ENCODE data around the gene RIN3. TPM values are rescaled to one million over a fixed set of nuclear protein-coding genes. Genes with fewer than 3 reads are reported as not detected.

The RIN3 gene
- total and polyA plus RNA-seq, 10 of the 15 experiments (the other 5 are each of a cell fraction or from before 2014, with no cell fraction given) = 0.91 to 23.3 (median 6.3) TPM

- no peak for TF ChIP-seq ZBTB40 (IDR thresholded peaks at IDR 0.05; ENCODE audit: borderline replicate concordance)
- TF ChIP-seq MEF2A (IDR thresholded peaks at IDR 0.05; ENCODE audit: insufficient read depth, low read depth, low read length) = no peak
Observed at GRCh38 chr14:92492258-92492657, 21.3 kb upstream of the RIN3 start (continued).

GRCh38 chr14:92493024-92493423 is 20.6 kb upstream of the RIN3 start:
- 84% methylated on average over 10 of the region's 10 CpGs for WGBS (ENCODE audit: insufficient coverage, insufficient replicate concordance, low lambda C conversion rate, missing lambda C conversion rate)
- no peak for TF ChIP-seq ZBTB4 (CRISPR knock-in tag; IDR thresholded peaks at IDR 0.05)
- TF ChIP-seq TCF7 (IDR thresholded peaks at IDR 0.05; ENCODE audit: borderline replicate concordance) = no peak
- no peak for TF ChIP-seq RELA (IDR thresholded peaks at IDR 0.05; ENCODE audit: borderline replicate concordance, partially characterized antibody)
- no peak for TF ChIP-seq NKRF (conservative IDR thresholded peaks at IDR 0.05)
- TF ChIP-seq MLLT1 (IDR thresholded peaks at IDR 0.05) = no peak
- TF ChIP-seq CHD1 (IDR thresholded peaks at IDR 0.05; ENCODE audit: low read depth, low read length) = no peak
- no peak for TF ChIP-seq MEF2B (IDR thresholded peaks at IDR 0.05; ENCODE audit: partially characterized antibody, poor library complexity, severe bottlenecking)

More at GRCh38 chr14:92493024-92493423, 20.6 kb upstream of the RIN3 start:
- Histone ChIP-seq H3K9me3 (replicated peaks; ENCODE audit: control insufficient read depth, insufficient read depth, low read length) (no peaks in the 10 kb centered on the region), H4K20me1 (ENCODE audit: control insufficient read depth, insufficient read depth) (no peaks in the 10 kb centered on the region), H3K4me1 (ENCODE audit: control insufficient read depth, insufficient read depth, low read length) (peaks cover 8% of the 10 kb centered on the region), H2AFZ (ENCODE audit: control insufficient read depth, low read depth, low read length) (no peak overlapping the region), H3K4me3 (no peak overlapping the region), H3K4me2 (ENCODE audit: control insufficient read depth, insufficient read depth) (no peak overlapping the region), H3K36me3 (ENCODE audit: control insufficient read depth in 2 of 2, insufficient read depth in 2 of 2, low read length in 1 of 2) (no peaks in the 10 kb centered on the region), H3K79me2 (ENCODE audit: control insufficient read depth, insufficient read depth, low read length) (no peaks in the 10 kb centered on the region), H3K9ac (ENCODE audit: control insufficient read depth, insufficient read depth, low read length) (no peak overlapping the region), H3K27me3 (replicated peaks in 1 of 2; ENCODE audit: control insufficient read depth in 2 of 2, insufficient read depth in 2 of 2, low read length in 1 of 2) (no peaks in the 10 kb centered on the region; a peak in 2 of 4 replicates), H3K27ac (ENCODE audit: control insufficient read depth, insufficient read depth) (no peak overlapping the region)
- ChIA-PET SMC1A (ENCODE audit: uncharacterized antibody, unreplicated experiment) (no interaction called here), POLR2A (no interaction called here), RAD21 (ENCODE audit: unreplicated experiment) (no interaction called here), CTCF (no interaction called here)
- ATAC-seq (no peak), FAIRE-seq (no peak), DNase-seq (ENCODE audit: low read depth, low spot score) (no peak)
- in situ Hi-C loops (cut with MboI) = no loop called here
- intact Hi-C loops (cut with micrococcal nuclease; ENCODE audit: unreplicated experiment) = no loop called here
- BruUV-seq (replicated peaks) = no TSS peak
